ENCODE results near the gene DOCK9.

Gene DOCK9

DNA sequence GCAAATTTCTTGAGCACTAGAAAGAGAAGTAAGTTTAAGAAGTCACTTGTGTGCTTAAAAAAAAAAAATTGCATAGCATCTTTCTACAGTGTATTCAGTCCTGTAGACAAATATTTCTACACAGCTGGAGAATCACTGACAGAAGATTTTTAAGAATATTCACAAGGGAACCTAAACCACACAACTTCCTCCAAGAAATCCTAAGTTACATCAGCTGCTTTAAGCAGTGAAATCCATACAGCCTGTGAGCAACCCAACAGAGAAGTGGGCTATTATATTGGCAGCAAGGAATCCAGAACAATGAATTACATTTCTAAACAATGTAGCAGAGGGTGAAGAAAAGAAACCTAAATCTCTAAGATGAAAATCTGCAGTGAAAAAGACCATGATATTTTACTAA lies 1.5 kb downstream of the DOCK9 start:
- no peaks in the 10 kb centered on the region for H3K36me3 ChIP-seq (ENCODE audit: control insufficient read depth in 1 of 2, insufficient read depth in 2 of 2, low read length in 2 of 2)
- H3K9me3 ChIP-seq (ENCODE audit: control insufficient read depth in 1 of 2, low read length in 2 of 2), result no peaks in the 10 kb centered on the region
- no peak overlapping the region for H3K27ac ChIP-seq (ENCODE audit: low read depth, low read length)
- no peaks in the 10 kb centered on the region for H3K27me3 ChIP-seq (ENCODE audit: control insufficient read depth in 1 of 2, insufficient read depth in 2 of 2, low read length in 2 of 2)
- peak overlapping the region in 1 of 2 donors; percentile 2 for H3K9ac ChIP-seq (ENCODE audit: low read depth in 1 of 2, low read length in 2 of 2)
- peaks cover 0 to 4% of the 10 kb centered on the region in 2 donors for H3K4me1 ChIP-seq (ENCODE audit: control insufficient read depth in 1 of 2, insufficient read depth in 2 of 2, low read length in 2 of 2)
- no peak overlapping the region for H3K4me3 ChIP-seq (ENCODE audit: low read depth in 1 of 2, low read length in 2 of 2)

DNA sequence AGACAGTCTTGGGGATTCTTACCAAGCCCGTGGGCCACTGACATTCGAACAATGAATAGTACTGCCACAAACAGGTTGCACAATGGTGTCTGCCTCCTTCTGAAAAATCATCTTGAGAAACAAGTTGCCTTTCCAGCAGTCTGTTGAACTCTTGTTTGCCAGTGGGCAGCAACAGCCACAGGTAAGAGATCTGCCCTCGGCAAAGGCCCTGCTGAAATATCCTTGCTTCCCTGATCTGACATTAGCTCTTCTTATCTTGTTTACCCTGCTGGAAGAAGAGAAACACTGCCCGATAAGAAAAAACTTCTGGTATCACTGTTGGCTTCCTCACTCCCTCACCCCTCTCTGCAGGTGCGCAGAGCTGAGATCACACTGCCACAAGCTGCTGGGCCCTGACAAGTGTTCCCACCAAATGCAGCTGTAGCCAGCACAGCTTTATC lies 2.0 kb downstream of the DOCK9 start:
- Histone ChIP-seq H3K36me3 (ENCODE audit: control insufficient read depth in 1 of 2, insufficient read depth in 2 of 2, low read length in 2 of 2) (no peaks in the 10 kb centered on the region), H3K9me3 (ENCODE audit: control insufficient read depth in 1 of 2, low read length in 2 of 2) (no peaks in the 10 kb centered on the region), H3K9ac (ENCODE audit: low read depth in 1 of 2, low read length in 2 of 2) (no peak overlapping the region), H3K27ac (ENCODE audit: low read depth, low read length) (no peak overlapping the region), H3K4me3 (ENCODE audit: low read depth in 1 of 2, low read length in 2 of 2) (no peak overlapping the region), H3K4me1 (ENCODE audit: control insufficient read depth in 1 of 2, insufficient read depth in 2 of 2, low read length in 2 of 2) (peaks cover 0 to 4% of the 10 kb centered on the region in 2 donors), H3K27me3 (ENCODE audit: control insufficient read depth in 1 of 2, insufficient read depth in 2 of 2, low read length in 2 of 2) (no peaks in the 10 kb centered on the region)

DNA sequence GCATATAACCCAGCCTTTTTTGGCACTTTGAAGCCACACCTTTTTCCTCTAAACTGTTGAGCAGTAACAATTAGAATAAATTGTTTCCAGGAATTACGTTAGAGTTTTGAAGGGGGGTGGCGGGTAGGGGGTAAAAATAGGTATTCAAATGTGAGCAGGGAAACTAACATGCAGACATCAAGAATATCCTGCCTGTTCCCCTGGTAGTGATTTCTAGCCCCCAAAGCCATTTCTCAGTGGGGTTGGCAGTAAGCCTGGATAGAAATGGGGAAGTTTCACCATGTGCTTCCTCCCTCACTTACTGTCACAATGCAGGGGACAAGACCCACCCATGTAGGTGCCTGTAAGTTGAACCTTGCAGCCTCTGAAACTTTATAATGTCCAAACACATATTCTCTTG lies 3.8 kb downstream of the DOCK9 start:
- H3K4me3 ChIP-seq (ENCODE audit: low read depth in 1 of 2, low read length in 2 of 2), result no peak overlapping the region
- no peaks in the 10 kb centered on the region for H3K36me3 ChIP-seq (ENCODE audit: control insufficient read depth in 1 of 2, insufficient read depth in 2 of 2, low read length in 2 of 2)
- H3K9ac ChIP-seq (ENCODE audit: low read depth in 1 of 2, low read length in 2 of 2), result no peak overlapping the region
- peaks cover 0 to 4% of the 10 kb centered on the region in 2 donors for H3K4me1 ChIP-seq (ENCODE audit: control insufficient read depth in 1 of 2, insufficient read depth in 2 of 2, low read length in 2 of 2)
- no peaks in the 10 kb centered on the region for H3K27me3 ChIP-seq (ENCODE audit: control insufficient read depth in 1 of 2, insufficient read depth in 2 of 2, low read length in 2 of 2)
- no peak overlapping the region for H3K27ac ChIP-seq (ENCODE audit: low read depth, low read length)
- H3K9me3 ChIP-seq (ENCODE audit: control insufficient read depth in 1 of 2, low read length in 2 of 2), result no peaks in the 10 kb centered on the region

DNA sequence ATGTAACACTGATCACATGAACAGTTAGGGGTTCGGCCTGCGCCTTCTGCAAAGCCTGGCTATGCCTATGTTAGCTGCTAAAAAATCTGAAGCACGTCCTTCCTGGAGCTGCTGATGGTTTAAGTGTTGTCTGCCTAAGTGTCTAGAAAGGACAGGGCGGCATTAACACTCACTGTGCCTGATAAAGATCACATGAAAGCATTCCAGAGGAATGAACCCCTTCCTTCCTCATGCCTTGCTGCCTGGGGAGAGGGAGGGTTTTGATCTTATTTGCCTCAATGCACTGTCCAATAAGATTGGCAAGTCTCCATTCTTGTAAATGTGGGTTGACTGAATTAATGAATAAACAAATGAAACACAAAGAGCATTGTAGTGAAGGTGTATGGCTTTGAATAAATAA lies 5.2 kb downstream of the DOCK9 start:
- H3K36me3 ChIP-seq (ENCODE audit: control insufficient read depth in 1 of 2, insufficient read depth in 2 of 2, low read length in 2 of 2), result no peaks in the 10 kb centered on the region
- no peaks in the 10 kb centered on the region for H3K9me3 ChIP-seq (ENCODE audit: control insufficient read depth in 1 of 2, low read length in 2 of 2)
- H3K9ac ChIP-seq (ENCODE audit: low read depth in 1 of 2, low read length in 2 of 2), result no peak overlapping the region
- no peak overlapping the region for H3K27ac ChIP-seq (ENCODE audit: low read depth, low read length)
- H3K4me3 ChIP-seq (ENCODE audit: low read depth in 1 of 2, low read length in 2 of 2), result no peak overlapping the region
- no peaks in the 10 kb centered on the region for H3K27me3 ChIP-seq (ENCODE audit: control insufficient read depth in 1 of 2, insufficient read depth in 2 of 2, low read length in 2 of 2)
- H3K4me1 ChIP-seq (ENCODE audit: control insufficient read depth in 1 of 2, insufficient read depth in 2 of 2, low read length in 2 of 2), result peaks cover 0 to 4% of the 10 kb centered on the region in 2 donors

DNA sequence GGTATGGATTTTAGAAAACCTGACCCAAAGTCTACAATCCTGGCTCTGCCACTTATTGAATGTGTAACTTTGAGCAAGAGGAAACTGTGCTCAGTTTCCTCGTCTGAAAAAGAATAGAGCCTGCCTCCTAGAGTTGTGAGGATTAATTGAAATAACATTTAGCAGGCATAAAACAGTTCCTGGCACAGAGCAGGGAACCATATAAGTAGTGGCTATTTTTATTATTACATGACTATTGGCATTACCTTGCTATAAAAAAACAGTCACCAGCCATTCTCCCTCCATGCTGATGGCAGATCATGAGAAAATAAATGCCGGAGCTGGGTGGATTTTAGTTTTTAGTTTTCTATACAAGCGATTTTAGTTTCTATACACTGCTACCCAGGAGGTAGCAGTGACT lies 5.8 kb downstream of the DOCK9 start:
- Histone ChIP-seq H3K27ac (ENCODE audit: low read depth, low read length) (no peak overlapping the region), H3K4me1 (ENCODE audit: control insufficient read depth in 1 of 2, insufficient read depth in 2 of 2, low read length in 2 of 2) (peaks cover 0 to 1% of the 10 kb centered on the region in 2 donors), H3K36me3 (ENCODE audit: control insufficient read depth in 1 of 2, insufficient read depth in 2 of 2, low read length in 2 of 2) (no peaks in the 10 kb centered on the region), H3K27me3 (ENCODE audit: control insufficient read depth in 1 of 2, insufficient read depth in 2 of 2, low read length in 2 of 2) (no peaks in the 10 kb centered on the region), H3K9me3 (ENCODE audit: control insufficient read depth in 1 of 2, low read length in 2 of 2) (no peaks in the 10 kb centered on the region), H3K4me3 (ENCODE audit: low read depth in 1 of 2, low read length in 2 of 2) (no peak overlapping the region), H3K9ac (ENCODE audit: low read depth in 1 of 2, low read length in 2 of 2) (no peak overlapping the region)

DNA sequence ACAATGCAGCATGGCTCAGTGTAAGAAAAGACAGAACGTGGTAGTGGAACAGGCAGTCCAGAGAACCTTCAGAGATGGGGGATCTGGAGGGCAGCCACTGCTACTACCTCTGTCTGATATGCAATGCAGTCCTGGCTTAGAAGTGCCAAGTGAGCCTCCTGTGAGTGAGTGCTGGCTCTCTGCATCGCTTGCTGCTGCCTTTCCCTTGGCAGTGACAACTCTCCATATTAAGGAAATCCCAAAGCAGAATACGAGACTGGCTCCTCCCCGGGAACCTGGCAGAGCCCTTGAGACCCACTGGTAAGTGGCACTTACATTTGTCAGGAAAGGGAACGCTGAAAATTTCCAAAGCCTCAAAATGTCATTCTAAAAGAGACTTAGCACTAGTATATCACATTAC lies 7.5 kb downstream of the DOCK9 start:
- H3K4me3 ChIP-seq (ENCODE audit: low read depth in 1 of 2, low read length in 2 of 2), result no peak overlapping the region
- no peaks in the 10 kb centered on the region for H3K27me3 ChIP-seq (ENCODE audit: control insufficient read depth in 1 of 2, insufficient read depth in 2 of 2, low read length in 2 of 2)

DNA sequence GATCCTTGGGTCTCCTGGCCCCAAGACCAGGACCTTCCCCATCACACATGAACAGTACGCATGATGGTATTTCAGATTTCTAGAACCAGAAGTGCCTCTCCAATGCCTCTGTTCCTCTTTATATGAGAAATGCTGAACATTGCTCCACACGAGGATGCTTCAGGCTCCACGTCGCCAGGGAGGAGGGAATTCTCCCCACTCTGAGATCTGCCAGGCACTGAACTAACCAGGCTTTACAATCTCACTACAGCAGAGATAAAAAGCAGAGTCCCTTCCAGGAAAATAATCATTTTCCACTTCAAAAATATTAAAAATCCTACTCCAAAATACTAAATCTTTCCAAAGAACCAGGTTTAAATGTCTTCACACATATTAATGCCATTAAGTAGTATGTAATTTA lies 10.4 kb downstream of the DOCK9 start:
- no peaks in the 10 kb centered on the region for H3K4me1 ChIP-seq (ENCODE audit: control insufficient read depth in 1 of 2, insufficient read depth in 2 of 2, low read length in 2 of 2)
- no peak overlapping the region for H3K9ac ChIP-seq (ENCODE audit: low read depth in 1 of 2, low read length in 2 of 2)
- H3K27me3 ChIP-seq (ENCODE audit: control insufficient read depth in 1 of 2, insufficient read depth in 2 of 2, low read length in 2 of 2), result no peaks in the 10 kb centered on the region
- no peaks in the 10 kb centered on the region for H3K36me3 ChIP-seq (ENCODE audit: control insufficient read depth in 1 of 2, insufficient read depth in 2 of 2, low read length in 2 of 2)
- H3K4me3 ChIP-seq (ENCODE audit: low read depth in 1 of 2, low read length in 2 of 2), result no peak overlapping the region
- H3K27ac ChIP-seq (ENCODE audit: low read depth, low read length), result no peak overlapping the region
- no peaks in the 10 kb centered on the region for H3K9me3 ChIP-seq (ENCODE audit: control insufficient read depth in 1 of 2, low read length in 2 of 2)

More for the DNA sequence above, 7.5 kb downstream of the DOCK9 start:
- no peaks in the 10 kb centered on the region for H3K9me3 ChIP-seq (ENCODE audit: control insufficient read depth in 1 of 2, low read length in 2 of 2)
- H3K27ac ChIP-seq (ENCODE audit: low read depth, low read length), result no peak overlapping the region
- no peaks in the 10 kb centered on the region for H3K36me3 ChIP-seq (ENCODE audit: control insufficient read depth in 1 of 2, insufficient read depth in 2 of 2, low read length in 2 of 2)
- H3K9ac ChIP-seq (ENCODE audit: low read depth in 1 of 2, low read length in 2 of 2), result no peak overlapping the region
- no peaks in the 10 kb centered on the region for H3K4me1 ChIP-seq (ENCODE audit: control insufficient read depth in 1 of 2, insufficient read depth in 2 of 2, low read length in 2 of 2)

DNA sequence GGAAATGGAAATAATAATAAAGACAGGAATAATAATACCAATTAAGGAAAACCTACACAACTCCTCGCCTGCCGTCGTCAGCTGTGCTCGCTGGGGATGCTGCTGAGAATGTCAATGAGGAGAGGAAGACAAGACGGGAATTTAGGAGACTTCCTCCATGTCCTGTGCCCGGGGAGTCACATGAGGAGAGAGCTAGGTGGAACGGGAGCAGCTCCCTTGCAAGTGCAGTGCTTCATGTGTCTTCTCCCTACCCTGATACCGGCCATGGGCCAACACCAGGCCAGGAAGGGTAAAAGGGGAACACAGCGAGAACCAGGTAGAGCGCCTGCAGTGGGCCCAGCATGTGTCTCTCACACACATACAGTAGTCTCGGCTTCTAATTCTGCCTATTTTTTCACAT lies 11.8 kb downstream of the DOCK9 start:
- Histone ChIP-seq H3K27me3 (ENCODE audit: control insufficient read depth in 1 of 2, insufficient read depth in 2 of 2, low read length in 2 of 2) (no peaks in the 10 kb centered on the region), H3K9ac (ENCODE audit: low read depth in 1 of 2, low read length in 2 of 2) (no peak overlapping the region), H3K4me1 (ENCODE audit: control insufficient read depth in 1 of 2, insufficient read depth in 2 of 2, low read length in 2 of 2) (no peaks in the 10 kb centered on the region), H3K4me3 (ENCODE audit: low read depth in 1 of 2, low read length in 2 of 2) (no peak overlapping the region), H3K27ac (ENCODE audit: low read depth, low read length) (no peak overlapping the region), H3K9me3 (ENCODE audit: control insufficient read depth in 1 of 2, low read length in 2 of 2) (no peaks in the 10 kb centered on the region), H3K36me3 (ENCODE audit: control insufficient read depth in 1 of 2, insufficient read depth in 2 of 2, low read length in 2 of 2) (no peaks in the 10 kb centered on the region)

DNA sequence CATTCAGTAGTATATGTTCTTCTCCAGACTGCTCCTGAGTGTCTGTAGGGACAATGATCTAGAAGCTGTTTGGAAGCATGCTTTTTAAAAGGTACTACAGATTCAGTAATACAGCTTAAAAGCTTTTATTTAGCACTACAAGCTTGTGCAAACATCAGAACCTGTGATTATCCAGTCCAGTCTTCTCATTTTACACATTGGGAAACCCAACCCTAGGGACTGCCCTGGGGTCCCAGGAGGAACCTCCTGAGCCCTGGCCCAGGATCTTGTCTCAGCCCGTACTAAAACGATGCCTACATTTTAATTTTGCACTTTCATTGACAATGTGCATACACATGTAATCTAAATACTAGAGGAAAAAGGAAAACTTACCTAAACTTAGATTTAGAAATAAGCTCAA lies 12.5 kb downstream of the DOCK9 start:
- H3K9ac ChIP-seq (ENCODE audit: low read depth in 1 of 2, low read length in 2 of 2), result no peak overlapping the region
- H3K9me3 ChIP-seq (ENCODE audit: control insufficient read depth in 1 of 2, low read length in 2 of 2), result no peaks in the 10 kb centered on the region
- H3K36me3 ChIP-seq (ENCODE audit: control insufficient read depth in 1 of 2, insufficient read depth in 2 of 2, low read length in 2 of 2), result no peaks in the 10 kb centered on the region
- no peak overlapping the region for H3K27ac ChIP-seq (ENCODE audit: low read depth, low read length)
- H3K27me3 ChIP-seq (ENCODE audit: control insufficient read depth in 1 of 2, insufficient read depth in 2 of 2, low read length in 2 of 2), result no peaks in the 10 kb centered on the region
- H3K4me1 ChIP-seq (ENCODE audit: control insufficient read depth in 1 of 2, insufficient read depth in 2 of 2, low read length in 2 of 2), result no peaks in the 10 kb centered on the region
- H3K4me3 ChIP-seq (ENCODE audit: low read depth in 1 of 2, low read length in 2 of 2), result no peak overlapping the region

DNA sequence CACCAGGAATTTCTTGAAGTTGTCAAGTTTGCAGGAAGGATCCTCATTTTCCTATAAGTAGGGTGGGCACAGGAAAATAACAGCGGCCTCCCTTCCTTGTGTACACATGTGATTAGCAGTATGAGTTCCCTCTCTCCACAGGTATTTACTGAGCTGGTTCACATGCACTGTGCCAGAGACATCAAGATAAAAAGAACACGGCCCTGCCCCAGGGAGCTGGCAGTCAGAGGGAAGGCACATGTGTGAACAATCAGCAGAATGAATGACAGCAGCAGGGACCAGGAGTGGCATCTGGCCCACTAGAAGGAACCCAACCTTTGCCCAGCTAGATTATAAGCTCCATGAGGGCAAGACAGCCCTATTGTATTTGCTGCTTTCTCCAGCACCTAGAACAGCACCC lies 13.9 kb downstream of the DOCK9 start:
- no peak overlapping the region for H3K9ac ChIP-seq (ENCODE audit: low read depth in 1 of 2, low read length in 2 of 2)
- H3K27ac ChIP-seq (ENCODE audit: low read depth, low read length), result no peak overlapping the region
- no peak overlapping the region for H3K4me3 ChIP-seq (ENCODE audit: low read depth in 1 of 2, low read length in 2 of 2)
- H3K27me3 ChIP-seq (ENCODE audit: control insufficient read depth in 1 of 2, insufficient read depth in 2 of 2, low read length in 2 of 2), result no peaks in the 10 kb centered on the region
- no peaks in the 10 kb centered on the region for H3K36me3 ChIP-seq (ENCODE audit: control insufficient read depth in 1 of 2, insufficient read depth in 2 of 2, low read length in 2 of 2)
- no peaks in the 10 kb centered on the region for H3K9me3 ChIP-seq (ENCODE audit: control insufficient read depth in 1 of 2, low read length in 2 of 2)
- peaks cover 0 to 8% of the 10 kb centered on the region in 2 donors for H3K4me1 ChIP-seq (ENCODE audit: control insufficient read depth in 1 of 2, insufficient read depth in 2 of 2, low read length in 2 of 2)

All from duodenal mucosa (tissue), 2 donors.